Psoas muscle (tissue), 8 donors: ENCODE results near the gene NHLH1. TPM values are rescaled to one million over a fixed set of nuclear protein-coding genes. Genes with fewer than 3 reads are reported as not detected.
"Not testable (repeated sequence)": the region's sequence is repeated elsewhere in the genome, so short reads cannot be mapped to it uniquely, and the experiment has no call there.

Experiments
- ATAC-seq, 4 donors: fragments of 200-7000 bp; cut with Tn5 transposase; one replicate each; pipeline ENCODE4 v1.9.1; 2020; ENCODE audit warnings: moderate library complexity in 3 of 4, mild to moderate bottlenecking in 2 of 4
- DNase-seq, 2 donors: peaks; one replicate each; pipeline ENCODE4 v3.0.0-alpha.2; 2020
- H3K27ac ChIP-seq: fragments of 200-600 bp; one replicate; pipeline ENCODE4 v1.8.0; 2022
- H3K27me3 ChIP-seq, 3 donors: fragments of 200-600 bp in 1 of 3; one replicate each; pipeline versions ENCODE4 v1.6.1 to v1.8.0; 2013 to 2022; ENCODE audit warnings: low read length in 2 of 3, mild to moderate bottlenecking in 2 of 3, moderate library complexity in 1 of 3; ENCODE audit not compliant: insufficient read depth in 3 of 3
- H3K36me3 ChIP-seq, 2 donors: fragments of 200-600 bp in 1 of 2; one replicate each; pipeline versions ENCODE4 v1.6.1 to v1.8.0; 2013 to 2022; ENCODE audit warnings: low read depth in 1 of 2, mild to moderate bottlenecking in 1 of 2, moderate library complexity in 1 of 2; ENCODE audit not compliant: insufficient read depth in 1 of 2
- H3K4me1 ChIP-seq: fragments of 200-600 bp; one replicate; pipeline ENCODE4 v1.8.0; 2022
- H3K4me3 ChIP-seq: fragments of 200-600 bp; one replicate; pipeline ENCODE4 v1.8.0; 2022; ENCODE audit warnings: mild to moderate bottlenecking
- H3K9me3 ChIP-seq: fragments of 200-600 bp; one replicate; pipeline ENCODE4 v1.8.0; 2022
- WGBS, 3 donors: extraction: QIAGEN DNeasy Blood & Tissue Kit; methylation state at CpG; one replicate each; pipeline versions ENCODE4 v1.1.6 to v1.1.7; 2013; 5-methylcytosine and 5-hydroxymethylcytosine counted together
- intact Hi-C, 2 donors: fragments of 100-400 bp; cut with DNase I; formaldehyde crosslinking; loops; one replicate each; pipeline versions ENCODE4 v1.11.0 to v1.14.2; 2022
- polyA plus RNA-seq, 3 donors: library from polyadenylated mRNA; stranded (reverse); fragments of 200-250 nt; gene quantifications; one replicate each; pipeline ENCODE4 v1.2.3, GENCODE V29; 2013
- total RNA-seq, 4 donors: library from RNA; stranded (reverse); fragmentation: NEBNext Ultra II Directional in 2 of 4; extraction: Animal tissue kit (Norgen Biotek cat#: 25700) in 2 of 4; gene quantifications; one replicate each; pipeline versions ENCODE4 v1.2.1 to v1.2.4, GENCODE V29; 2021 to 2023
- TF ChIP-seq, protein P1 (sequence below): fragments of 200-600 bp; IDR thresholded peaks from one replicate; pipeline ENCODE4 v1.8.0; 2022; ENCODE audit warnings: antibody characterized with exemption
- donor health status: healthy with polysubstance abuse.
- donor health status: DM: no; HTN: no; CAD: no; lungs with moderate emphysema.
- donor health status: Bipolar disorder and iron deficiency.
- donor health status: healthy.
- donor health status: DM: yes; HTN: yes; CAD: no.
- donor health status: DM: no; HTN: no; CAD: no.
- donor health status: DM: no; HTN: no; CAD: no.
- donor health status: DM: yes; HTN: yes; CAD: no.

NHLH1 gene
- total and polyA plus RNA-seq, 7 donors, result 0.06 to 0.20 (median 0.10) TPM; not detected in 3

- Histone ChIP-seq H3K27me3 (no peaks in the 10 kb centered on the region), H3K9me3 (no peaks in the 10 kb centered on the region), H3K27ac (peak overlapping the region; percentile 46), H3K4me1 (peaks cover 4% of the 10 kb centered on the region), H3K4me3 (no peak overlapping the region), H3K36me3 (no peaks in the 10 kb centered on the region)
- peak in 2 of 4 donors; percentile 38 to 39 for ATAC-seq
- DNase-seq, result no peak
- WGBS, 3 donors, result 12 to 18% (median 17%) methylated on average over 9 of the region's 9 CpGs
- intact Hi-C loops, result loop anchor here (5.0 to 10.0 kb wide), 2 partner anchors 279 to 291 kb away; partner anchors contain the start of genes IGSF8 (in 1 of the 2) and KCNJ9 (in 1 of the 2)
- TF ChIP-seq, protein P1, sequence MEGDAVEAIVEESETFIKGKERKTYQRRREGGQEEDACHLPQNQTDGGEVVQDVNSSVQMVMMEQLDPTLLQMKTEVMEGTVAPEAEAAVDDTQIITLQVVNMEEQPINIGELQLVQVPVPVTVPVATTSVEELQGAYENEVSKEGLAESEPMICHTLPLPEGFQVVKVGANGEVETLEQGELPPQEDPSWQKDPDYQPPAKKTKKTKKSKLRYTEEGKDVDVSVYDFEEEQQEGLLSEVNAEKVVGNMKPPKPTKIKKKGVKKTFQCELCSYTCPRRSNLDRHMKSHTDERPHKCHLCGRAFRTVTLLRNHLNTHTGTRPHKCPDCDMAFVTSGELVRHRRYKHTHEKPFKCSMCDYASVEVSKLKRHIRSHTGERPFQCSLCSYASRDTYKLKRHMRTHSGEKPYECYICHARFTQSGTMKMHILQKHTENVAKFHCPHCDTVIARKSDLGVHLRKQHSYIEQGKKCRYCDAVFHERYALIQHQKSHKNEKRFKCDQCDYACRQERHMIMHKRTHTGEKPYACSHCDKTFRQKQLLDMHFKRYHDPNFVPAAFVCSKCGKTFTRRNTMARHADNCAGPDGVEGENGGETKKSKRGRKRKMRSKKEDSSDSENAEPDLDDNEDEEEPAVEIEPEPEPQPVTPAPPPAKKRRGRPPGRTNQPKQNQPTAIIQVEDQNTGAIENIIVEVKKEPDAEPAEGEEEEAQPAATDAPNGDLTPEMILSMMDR, result no peak
Observed at GRCh38 chr1:160375788-160376524, 9.1 kb downstream of the NHLH1 start.

DNA sequence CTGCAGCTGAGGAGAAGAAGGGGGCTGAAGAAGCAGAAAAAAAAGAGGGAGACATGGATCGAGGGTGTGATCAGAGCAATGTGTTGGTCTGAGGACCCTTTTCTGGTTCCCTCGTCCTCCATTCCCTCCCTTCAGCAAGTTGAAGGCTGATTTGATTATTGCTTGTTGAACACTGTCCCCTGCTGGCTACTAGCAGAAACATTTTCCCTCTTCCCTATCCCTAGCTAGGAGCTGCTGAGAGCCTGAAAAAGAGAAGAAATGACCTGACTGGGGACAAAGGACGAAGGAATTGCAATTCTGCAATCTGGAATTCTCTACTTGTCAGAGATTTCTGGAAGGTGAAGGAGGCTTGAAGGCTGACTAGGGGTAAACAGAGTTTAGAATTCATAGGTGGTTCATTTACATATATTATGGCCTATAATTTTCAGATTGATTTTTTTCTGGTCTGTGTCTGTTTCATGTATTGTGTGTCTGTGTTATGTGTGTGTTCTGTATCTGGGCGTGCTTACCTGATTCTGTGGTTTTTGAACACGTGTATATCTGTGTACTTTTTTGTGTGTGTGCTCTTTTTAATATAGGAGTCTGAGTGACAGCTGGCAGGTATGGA, 9.8 kb downstream of the NHLH1 start:
- ATAC-seq (peak; percentile 78 to 97 (median 88)), DNase-seq (no peak)
- WGBS, 3 donors, result 11 to 14% (median 12%) methylated on average over 5 of the region's 5 CpGs
- Histone ChIP-seq H3K9me3 (no peaks in the 10 kb centered on the region), H3K27me3 (no peaks in the 10 kb centered on the region), H3K4me3 (no peak overlapping the region), H3K4me1 (peaks cover 4% of the 10 kb centered on the region), H3K36me3 (no peaks in the 10 kb centered on the region), H3K27ac (peak overlapping the region; percentile 7)
- intact Hi-C loops, result loop anchor here (5.0 to 10.0 kb wide), 2 partner anchors 279 to 292 kb away; partner anchors contain the start of genes IGSF8 (in 1 of the 2) and KCNJ9 (in 1 of the 2)
- TF ChIP-seq, protein P1, result peak; percentile 90

GRCh38 chr1:160377585-160378206, 10.8 kb downstream of the NHLH1 start:
- no peaks in the 10 kb centered on the region for H3K27me3 ChIP-seq
- no peaks in the 10 kb centered on the region for H3K36me3 ChIP-seq
- DNase-seq (no peak), ATAC-seq (no peak)
- no peaks in the 10 kb centered on the region for H3K9me3 ChIP-seq
- TF ChIP-seq, protein P1, result no peak
- 77 to 81% (median 79%) methylated on average over 7 of the region's 7 CpGs for WGBS, 3 donors
- H3K27ac ChIP-seq, result no peak overlapping the region
- intact Hi-C loops, result loop anchor here (5.0 to 10.0 kb wide), 2 partner anchors 280 to 293 kb away; partner anchors contain the start of genes IGSF8 (in 1 of the 2) and KCNJ9 (in 1 of the 2)
- H3K4me3 ChIP-seq, result no peak overlapping the region
- peaks cover 4% of the 10 kb centered on the region for H3K4me1 ChIP-seq

- ATAC-seq, H3K27me3 ChIP-seq, H3K36me3 ChIP-seq, H3K27ac ChIP-seq, H3K4me3 ChIP-seq, DNase-seq, H3K4me1 ChIP-seq, intact Hi-C loops, H3K9me3 ChIP-seq: not testable (repeated sequence)
- WGBS, 3 donors, result 97 to 100% (median 97%) methylated on average over 2 of the region's 2 CpGs
Observed at GRCh38 chr1:160384812-160385211, 17.9 kb downstream of the NHLH1 start.

DNA sequence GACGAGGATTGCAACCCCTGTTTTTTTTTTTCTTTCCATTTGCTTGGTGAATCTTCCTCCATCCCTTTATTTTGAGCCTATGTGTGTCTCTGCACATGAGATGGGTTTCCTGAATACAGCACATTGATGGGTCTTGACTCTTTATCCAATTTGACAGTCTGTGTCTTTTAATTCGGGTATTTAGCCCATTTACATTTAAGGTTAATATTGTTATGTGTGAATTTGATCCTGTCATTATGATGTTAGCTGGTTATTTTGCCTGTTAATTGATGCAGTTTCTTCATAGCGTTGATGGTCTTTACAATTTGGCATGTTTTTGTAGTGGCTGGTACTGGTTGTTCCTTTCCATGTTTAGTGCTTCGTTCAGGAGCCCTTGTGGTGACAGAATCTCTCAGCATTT, 21.5 kb downstream of the NHLH1 start:
- whole genome bisulfite sequencing, 3 donors, result 48 to 73% (median 66%) methylated on average over 3 to 4 of the region's 4 CpGs
- intact Hi-C loops, ATAC-seq: not testable (repeated sequence)

More for the DNA sequence above, 21.5 kb downstream of the NHLH1 start:
- not testable (repeated sequence) for H3K4me1 ChIP-seq, H3K9me3 ChIP-seq, H3K4me3 ChIP-seq, DNase-seq, H3K27me3 ChIP-seq, H3K36me3 ChIP-seq, H3K27ac ChIP-seq
